Astrocyte (in vitro differentiated cells and primary cell): ENCODE measurements around the gene KIFAP3.

Source experiments
- EZH2 ChIP-seq: IDR thresholded peaks from 2 replicates; pipeline ENCODE4 v1.6.1; 2012; ENCODE audit warnings: mild to moderate bottlenecking, low read length, inconsistent platforms; ENCODE audit not compliant: insufficient read depth
- TF ChIP-seq, protein P1 (sequence below): IDR thresholded peaks from 2 replicates; pipeline ENCODE4 v1.5.1; 2011; ENCODE audit warnings: low read depth, mild to moderate bottlenecking, inconsistent platforms, low read length, moderate library complexity; ENCODE audit not compliant: insufficient read depth

DNA sequence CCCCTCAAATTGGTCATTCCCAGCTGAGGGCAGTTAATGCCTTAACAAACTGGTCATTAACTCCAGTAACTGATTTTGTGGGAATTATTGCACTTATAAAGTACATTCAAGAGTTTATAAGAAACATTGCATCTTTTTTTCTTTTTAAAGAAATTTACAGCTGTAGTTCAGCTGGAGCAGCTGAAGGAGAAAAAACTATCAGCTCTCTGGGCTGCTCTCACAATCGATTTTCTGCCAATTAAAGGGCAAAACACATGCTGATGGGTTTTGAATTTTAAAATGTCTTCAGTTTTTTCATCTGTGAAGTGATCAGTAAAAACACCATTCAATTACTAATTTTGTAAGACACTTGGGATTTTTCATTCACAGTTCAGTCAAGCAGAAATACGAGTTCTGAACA is 74.7 kb downstream of the KIFAP3 start:
- TF ChIP-seq, protein P1, sequence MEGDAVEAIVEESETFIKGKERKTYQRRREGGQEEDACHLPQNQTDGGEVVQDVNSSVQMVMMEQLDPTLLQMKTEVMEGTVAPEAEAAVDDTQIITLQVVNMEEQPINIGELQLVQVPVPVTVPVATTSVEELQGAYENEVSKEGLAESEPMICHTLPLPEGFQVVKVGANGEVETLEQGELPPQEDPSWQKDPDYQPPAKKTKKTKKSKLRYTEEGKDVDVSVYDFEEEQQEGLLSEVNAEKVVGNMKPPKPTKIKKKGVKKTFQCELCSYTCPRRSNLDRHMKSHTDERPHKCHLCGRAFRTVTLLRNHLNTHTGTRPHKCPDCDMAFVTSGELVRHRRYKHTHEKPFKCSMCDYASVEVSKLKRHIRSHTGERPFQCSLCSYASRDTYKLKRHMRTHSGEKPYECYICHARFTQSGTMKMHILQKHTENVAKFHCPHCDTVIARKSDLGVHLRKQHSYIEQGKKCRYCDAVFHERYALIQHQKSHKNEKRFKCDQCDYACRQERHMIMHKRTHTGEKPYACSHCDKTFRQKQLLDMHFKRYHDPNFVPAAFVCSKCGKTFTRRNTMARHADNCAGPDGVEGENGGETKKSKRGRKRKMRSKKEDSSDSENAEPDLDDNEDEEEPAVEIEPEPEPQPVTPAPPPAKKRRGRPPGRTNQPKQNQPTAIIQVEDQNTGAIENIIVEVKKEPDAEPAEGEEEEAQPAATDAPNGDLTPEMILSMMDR, result no peak
- no peak for TF ChIP-seq EZH2
